Measurements from ENCODE around the gene MYOCD.

DNA sequence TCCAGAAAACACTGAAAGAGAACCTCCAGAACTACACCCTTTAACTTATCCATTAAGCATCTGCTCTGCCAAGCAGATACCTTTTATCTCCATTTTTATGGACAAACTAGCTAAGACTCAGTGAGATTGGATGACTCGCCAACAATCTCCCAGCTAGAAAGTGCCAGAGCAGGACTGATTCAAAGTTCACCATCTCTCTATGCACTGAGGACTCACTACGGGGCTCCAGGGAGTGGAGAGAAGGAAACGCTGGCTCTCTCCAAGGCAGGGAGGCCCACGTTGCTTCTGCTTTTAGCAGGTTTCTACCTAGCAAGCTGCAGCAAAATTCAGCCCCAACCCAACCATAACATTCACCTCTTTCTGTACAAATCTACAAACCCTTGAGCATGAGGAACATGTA lies 70.8 kb downstream of the MYOCD start:
- TF ChIP-seq, protein P1, sequence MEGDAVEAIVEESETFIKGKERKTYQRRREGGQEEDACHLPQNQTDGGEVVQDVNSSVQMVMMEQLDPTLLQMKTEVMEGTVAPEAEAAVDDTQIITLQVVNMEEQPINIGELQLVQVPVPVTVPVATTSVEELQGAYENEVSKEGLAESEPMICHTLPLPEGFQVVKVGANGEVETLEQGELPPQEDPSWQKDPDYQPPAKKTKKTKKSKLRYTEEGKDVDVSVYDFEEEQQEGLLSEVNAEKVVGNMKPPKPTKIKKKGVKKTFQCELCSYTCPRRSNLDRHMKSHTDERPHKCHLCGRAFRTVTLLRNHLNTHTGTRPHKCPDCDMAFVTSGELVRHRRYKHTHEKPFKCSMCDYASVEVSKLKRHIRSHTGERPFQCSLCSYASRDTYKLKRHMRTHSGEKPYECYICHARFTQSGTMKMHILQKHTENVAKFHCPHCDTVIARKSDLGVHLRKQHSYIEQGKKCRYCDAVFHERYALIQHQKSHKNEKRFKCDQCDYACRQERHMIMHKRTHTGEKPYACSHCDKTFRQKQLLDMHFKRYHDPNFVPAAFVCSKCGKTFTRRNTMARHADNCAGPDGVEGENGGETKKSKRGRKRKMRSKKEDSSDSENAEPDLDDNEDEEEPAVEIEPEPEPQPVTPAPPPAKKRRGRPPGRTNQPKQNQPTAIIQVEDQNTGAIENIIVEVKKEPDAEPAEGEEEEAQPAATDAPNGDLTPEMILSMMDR (IDR thresholded peaks at IDR 0.05) = no peak
- no peak for TF ChIP-seq POLR2AphosphoS5 (IDR thresholded peaks at IDR 0.05)

Measured in sigmoid colon (tissue), 4 donors.